HEK293T (cell line): ENCODE results near the gene FNTB.

Source experiments
- FOXM1 ChIP-seq: fragments of 450-650 bp; IDR thresholded peaks from 2 replicates; pipeline ENCODE4 v1.6.1; 2017; ENCODE audit warnings: mild to moderate bottlenecking, borderline replicate concordance
- SP1 ChIP-seq: fragments of 450-650 bp; IDR thresholded peaks from 2 replicates; pipeline ENCODE4 v1.6.1; 2017

GRCh38 chr14:64990939-64991338, 4.2 kb downstream of the FNTB start:
- TF ChIP-seq FOXM1 (no peak), SP1 (no peak)
